HepG2 (cell line): ENCODE data around the gene FAM118B. TPM values are rescaled to one million over a fixed set of nuclear protein-coding genes. Genes with fewer than 3 reads are reported as not detected.

Experiments
- ARHGAP35 ChIP-seq: sonication (generic); formaldehyde crosslinking; IDR thresholded peaks from 2 replicates; pipeline ENCODE4 v1.9.0; 2022; ENCODE audit warnings: mild to moderate bottlenecking, inconsistent platforms, moderate library complexity, missing genetic modification reagents, borderline replicate concordance
- ATF1 ChIP-seq: IDR thresholded peaks from 2 replicates; pipeline ENCODE4 v1.6.1; 2016; ENCODE audit warnings: mild to moderate bottlenecking, control low read depth
- BCL6 ChIP-seq: IDR thresholded peaks from 2 replicates; pipeline ENCODE4 v1.6.1; 2016; ENCODE audit warnings: missing genetic modification reagents, missing compliant biosample characterization
- CC2D1A ChIP-seq: sonication (generic); formaldehyde crosslinking; IDR thresholded peaks from 2 replicates; pipeline ENCODE4 v1.8.1; 2023; ENCODE audit warnings: mild to moderate bottlenecking, missing genetic modification reagents
- CREB3 ChIP-seq: sonication (generic); formaldehyde crosslinking; IDR thresholded peaks from 2 replicates; pipeline ENCODE4 v1.5.0; 2020; ENCODE audit warnings: missing genetic modification reagents
- ESRRA ChIP-seq: sonication (generic); formaldehyde crosslinking; IDR thresholded peaks from 2 replicates; pipeline ENCODE4 v1.5.1; 2020; ENCODE audit warnings: mild to moderate bottlenecking, low read depth, missing genetic modification reagents
- HNRNPUL1 ChIP-seq: fragments of 200-400 bp; formaldehyde crosslinking; IDR thresholded peaks from 2 replicates; pipeline ENCODE4 v1.6.1; 2017; ENCODE audit warnings: low read depth, mild to moderate bottlenecking, low read length, moderate library complexity
- NFIB ChIP-seq: sonication (generic); formaldehyde crosslinking; IDR thresholded peaks from 2 replicates; pipeline ENCODE4 v1.9.0; 2021; ENCODE audit warnings: missing genetic modification reagents, mild to moderate bottlenecking, borderline replicate concordance
- RBFOX2 ChIP-seq: fragments of 200-400 bp; formaldehyde crosslinking; IDR thresholded peaks from 2 replicates; pipeline ENCODE4 v1.6.1; 2017; ENCODE audit warnings: low read depth, mild to moderate bottlenecking, low read length
- RFX3 ChIP-seq: IDR thresholded peaks from 2 replicates; pipeline ENCODE4 v1.6.1; 2016; ENCODE audit warnings: missing biosample characterization, missing genetic modification reagents
- SNAI1 ChIP-seq: sonication (generic); formaldehyde crosslinking; IDR thresholded peaks from 2 replicates; pipeline ENCODE4 v1.5.0; 2020; ENCODE audit warnings: mild to moderate bottlenecking, missing genetic modification reagents, borderline replicate concordance
- TAF15 ChIP-seq: fragments of 200-400 bp; formaldehyde crosslinking; IDR thresholded peaks from one replicate; pipeline ENCODE4 v1.6.1; 2018; ENCODE audit warnings: mild to moderate bottlenecking, low read depth, low read length; ENCODE audit not compliant: poor library complexity, severe bottlenecking
- UBTF ChIP-seq: sonication (generic); formaldehyde crosslinking; IDR thresholded peaks from 2 replicates; pipeline ENCODE4 v1.4.0; 2020; ENCODE audit warnings: mild to moderate bottlenecking, missing genetic modification reagents
- ZBTB21 ChIP-seq: sonication (generic); formaldehyde crosslinking; IDR thresholded peaks from 2 replicates; pipeline ENCODE4 v1.4.0; 2020; ENCODE audit warnings: missing genetic modification reagents
- ZBTB7B ChIP-seq: sonication (generic); formaldehyde crosslinking; IDR thresholded peaks from 2 replicates; pipeline ENCODE4 v1.4.0; 2020; ENCODE audit warnings: missing genetic modification reagents
- ZNF142 ChIP-seq: sonication (generic); formaldehyde crosslinking; IDR thresholded peaks from 2 replicates; pipeline ENCODE4 v1.4.0; 2020; ENCODE audit warnings: missing genetic modification reagents
- ZNF24 ChIP-seq: fragments of 450-650 bp; IDR thresholded peaks from 2 replicates; pipeline ENCODE4 v1.6.1; 2017; ENCODE audit warnings: antibody characterized with exemption, mild to moderate bottlenecking
- ZNF256 ChIP-seq: sonication (generic); formaldehyde crosslinking; conservative IDR thresholded peaks from 2 replicates; pipeline ENCODE4 v1.4.0; 2020; ENCODE audit warnings: missing genetic modification reagents
- ZNF292 ChIP-seq: sonication (generic); formaldehyde crosslinking; IDR thresholded peaks from 2 replicates; pipeline ENCODE4 v1.8.1; 2022; ENCODE audit warnings: mild to moderate bottlenecking, low read depth, missing genetic modification reagents, borderline replicate concordance
- ZNF768 ChIP-seq: sonication (generic); formaldehyde crosslinking; IDR thresholded peaks from 2 replicates; pipeline ENCODE4 v1.4.0; 2020; ENCODE audit warnings: missing genetic modification reagents
- ZNF878 ChIP-seq: sonication (generic); formaldehyde crosslinking; IDR thresholded peaks from 2 replicates; pipeline ENCODE4 v1.8.1; 2023; ENCODE audit warnings: mild to moderate bottlenecking, missing genetic modification reagents, moderate library complexity
- polyA plus RNA-seq, 8 experiments: library from polyadenylated mRNA; depleted of rRNA in 3 of 8; stranded (reverse) in 7 of 8; unstranded in 1 of 8; fragments of >200 nt; fragmentation: Illumina TruSeq in 4 of 8; extraction: Trizol in 4 of 8; gene quantifications; 2 replicates each; pipeline versions ENCODE4 v1.2.1 to v1.2.3, GENCODE V29; 2011 to 2016; ENCODE audit warnings: low read depth in 4 of 8, missing spikeins in 1 of 8, mixed read lengths in 1 of 8; ENCODE audit not compliant: insufficient read depth in 1 of 8
- total RNA-seq, 5 experiments: library from RNA; depleted of rRNA; stranded (reverse); fragments of >200 nt; fragmentation: Illumina TruSeq; extraction: Trizol; gene quantifications; 2 replicates each; pipeline ENCODE4 v1.2.3, GENCODE V29; 2016; ENCODE audit warnings: low read depth in 1 of 5

Gene FAM118B
- total and polyA plus RNA-seq, 2 of the 13 experiments (the other 11 are each of a cell fraction or from before 2014, with no cell fraction given): 10.2 to 25.7 TPM

- TF ChIP-seq ZNF142 (CRISPR knock-in tag) (0 out of 2 replicates have a peak, but pooled peaks have one; percentile 10), CC2D1A (no peak), ZNF256 (CRISPR knock-in tag) (no peak), RBFOX2 (peak; percentile 93), ZBTB21 (peak; percentile 97), ZNF24 (no peak), TAF15 (no peak), SNAI1 (no peak), ZNF878 (CRISPR knock-in tag) (no peak), ZNF292 (no peak), NFIB (CRISPR knock-in tag) (no peak), ZNF768 (CRISPR knock-in tag) (0 out of 2 replicates have a peak, but pooled peaks have one; percentile 8), UBTF (CRISPR knock-in tag) (peak; percentile 77), HNRNPUL1 (no peak), ESRRA (CRISPR knock-in tag) (0 out of 2 replicates have a peak, but pooled peaks have one; percentile 29), ARHGAP35 (no peak), BCL6 (no peak), ATF1 (peak; percentile 99), CREB3 (0 out of 2 replicates have a peak, but pooled peaks have one; percentile 16), RFX3 (no peak), ZBTB7B (CRISPR knock-in tag) (peak; percentile 42; the same call in 1 of the 2 replicates)
Measured at GRCh38 chr11:126268708-126269579, 57.4 kb downstream of the FAM118B start, which contains the start of the genes FOXRED1 and SRPRA (continued).
